Spleen (tissue), 11 donors: ENCODE results near the gene ZC3H14. TPM values are rescaled to one million over a fixed set of nuclear protein-coding genes. Genes with fewer than 3 reads are reported as not detected.
"Not testable (repeated sequence)": the region's sequence is repeated elsewhere in the genome, so short reads cannot be mapped to it uniquely, and the experiment has no call there.

Experiments
- DNase-seq: peaks from one replicate; pipeline ENCODE4 v3.0.0-alpha.2; 2020
- H3K27ac ChIP-seq, 8 donors: fragments of 200-600 bp; sonication (generic) in 7 of 8; 1 replicate in 4 of 8; 2 replicates in 4 of 8; pipeline versions ENCODE4 v1.5.0 to v1.8.0; 2016 to 2021; ENCODE audit warnings: inconsistent platforms in 4 of 8, mild to moderate bottlenecking in 4 of 8, moderate library complexity in 1 of 8
- H3K27me3 ChIP-seq, 7 donors: fragments of 200-600 bp; sonication (generic) in 6 of 7; replicated peaks in 1 of 7; 1 replicate in 4 of 7; 2 replicates in 3 of 7; pipeline versions ENCODE4 v1.5.0 to v1.8.0; 2016 to 2021; ENCODE audit warnings: inconsistent platforms in 3 of 7, mild to moderate bottlenecking in 1 of 7
- H3K36me3 ChIP-seq, 6 donors: fragments of 200-600 bp; sonication (generic) in 5 of 6; 1 replicate in 4 of 6; 2 replicates in 2 of 6; pipeline versions ENCODE4 v1.5.0 to v1.8.0; 2016 to 2021; ENCODE audit warnings: inconsistent platforms in 2 of 6
- H3K4me1 ChIP-seq, 6 donors: fragments of 200-600 bp; sonication (generic) in 5 of 6; 1 replicate in 3 of 6; 2 replicates in 3 of 6; pipeline versions ENCODE4 v1.5.0 to v1.8.0; 2016 to 2021; ENCODE audit warnings: inconsistent platforms in 3 of 6
- H3K4me3 ChIP-seq, 8 donors: fragments of 200-600 bp; sonication (generic) in 7 of 8; 1 replicate in 4 of 8; 2 replicates in 4 of 8; pipeline versions ENCODE4 v1.5.0 to v1.8.0; 2016 to 2021; ENCODE audit warnings: inconsistent platforms in 4 of 8, mild to moderate bottlenecking in 4 of 8, moderate library complexity in 2 of 8
- H3K9me3 ChIP-seq, 8 donors: fragments of 200-600 bp; sonication (generic) in 7 of 8; 1 replicate in 4 of 8; 2 replicates in 4 of 8; pipeline versions ENCODE4 v1.5.0 to v1.8.0; 2016 to 2021; ENCODE audit warnings: inconsistent platforms in 4 of 8
- CTCF ChIP-seq, 11 experiments: fragments of 200-600 bp in 7 of 11; fragments of 450-650 bp in 4 of 11; sonication (generic) in 4 of 11; IDR thresholded peaks in 8 of 11; conservative IDR thresholded peaks in 3 of 11; 1 replicate in 7 of 11; 2 replicates in 4 of 11; pipeline versions ENCODE4 v1.4.0 to v1.8.0; 2016 to 2021; ENCODE audit warnings: antibody characterized with exemption in 11 of 11, inconsistent platforms in 4 of 11, mild to moderate bottlenecking in 1 of 11
- POLR2A ChIP-seq, 3 donors: fragments of 450-650 bp; IDR thresholded peaks; one replicate each; pipeline ENCODE4 v1.5.1; 2017; ENCODE audit warnings: antibody characterized with exemption in 3 of 3, mild to moderate bottlenecking in 1 of 3
- POLR2AphosphoS5 ChIP-seq, 3 donors: sonication (generic); formaldehyde crosslinking; IDR thresholded peaks; one replicate each; pipeline ENCODE4 v1.5.1; 2017; ENCODE audit warnings: antibody characterized with exemption in 3 of 3
- WGBS, 5 donors: extraction: QIAGEN DNeasy Blood & Tissue Kit in 3 of 5; methylation state at CpG; one replicate each; pipeline versions ENCODE4 v1.1.5 to v1.1.7; 2013 to 2018; 5-methylcytosine and 5-hydroxymethylcytosine counted together
- intact Hi-C: fragments of 100-400 bp; cut with DNase I; formaldehyde crosslinking; loops from one replicate; pipeline ENCODE4 v1.15.0; 2023; ENCODE audit warnings: low total_unique reads
- polyA plus RNA-seq, 3 donors: library from polyadenylated mRNA; stranded (reverse); fragments of 200-250 nt; gene quantifications; one replicate each; pipeline ENCODE4 v1.2.1, GENCODE V29; 2013
- total RNA-seq, 7 donors: library from RNA; depleted of rRNA in 3 of 7; stranded (reverse); fragments of >200 nt in 3 of 7; fragmentation: NEBNext Ultra II Directional in 4 of 7; extraction: Animal tissue kit (Norgen Biotek cat#: 25700) in 4 of 7; gene quantifications; one replicate each; pipeline versions ENCODE4 v1.1.0 to v1.2.1, GENCODE V29; 2016 to 2021
- donor health status: healthy with polysubstance abuse.
- donor health status: DM: no; HTN: no; CAD: no; lungs with moderate emphysema.
- donor health status: DM: no; HTN: no; CAD: no.
- donor health status: Bipolar disorder and iron deficiency.
- donor health status: healthy.
- donor health status: DM: no; HTN: no; CAD: no.
- donor health status: DM: yes; HTN: yes; CAD: no.

ZC3H14 gene
- total and polyA plus RNA-seq, 10 donors = 12.6 to 78.5 (median 41.4) TPM

DNA sequence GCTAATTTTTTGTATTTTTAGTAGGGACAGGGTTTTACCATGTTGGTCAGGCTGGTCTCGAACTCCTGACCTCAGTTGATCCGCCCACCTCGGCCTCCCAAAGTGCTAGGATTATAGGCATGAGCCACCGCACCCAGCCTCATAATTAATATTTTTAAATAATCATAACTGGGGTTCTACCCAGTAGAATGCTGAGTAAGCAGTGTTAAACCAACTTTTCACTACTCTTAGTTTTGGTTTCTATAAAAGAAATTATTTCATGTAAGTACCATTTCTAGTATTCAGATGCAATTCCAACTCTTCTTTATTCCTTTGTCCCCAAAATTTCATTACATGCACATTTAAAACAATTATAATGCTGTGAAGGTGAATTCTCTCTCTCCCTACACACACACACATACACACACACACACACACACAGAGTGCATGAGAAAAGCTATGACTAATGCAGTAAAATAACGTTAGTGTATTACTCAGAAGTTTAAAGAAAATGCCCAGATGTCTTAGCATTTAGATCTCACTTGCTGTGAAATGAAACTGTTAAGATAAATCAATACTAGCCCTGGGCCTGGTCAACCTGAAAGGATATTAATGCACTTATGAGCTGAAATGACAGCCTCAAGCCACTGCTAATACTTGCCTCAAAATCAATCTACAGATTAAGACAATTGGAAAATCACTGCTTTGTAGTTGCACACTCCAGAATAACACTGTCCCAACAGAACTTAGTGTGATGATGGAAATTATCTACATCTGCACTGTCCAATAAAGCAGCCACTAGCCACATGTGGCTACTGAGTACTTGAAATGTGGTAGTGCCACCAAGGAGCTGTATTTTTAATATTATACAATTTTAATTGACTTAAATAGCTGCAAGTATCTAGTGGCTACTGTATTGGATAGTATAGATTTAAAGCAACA, 44.0 kb upstream of the ZC3H14 start:
- no peak for TF ChIP-seq POLR2AphosphoS5 (IDR thresholded peaks at IDR 0.05)
- TF ChIP-seq CTCF (IDR thresholded peaks at IDR 0.05 in 8 of 11, conservative IDR thresholded peaks at IDR 0.05 in 3 of 11) = no peak
- TF ChIP-seq POLR2A (IDR thresholded peaks at IDR 0.05) = no peak
- Histone ChIP-seq H3K36me3 (no peaks in the 10 kb centered on the region), H3K27ac (no peak overlapping the region), H3K4me3 (no peak overlapping the region), H3K4me1 (no peaks in the 10 kb centered on the region), H3K9me3 (no peaks in the 10 kb centered on the region), H3K27me3 (peaks cover 0 to 5% (median 0%) of the 10 kb centered on the region in 7 donors)
- 66 to 90% (median 78%) methylated on average over 5 of the region's 5 CpGs for WGBS, 5 donors
- DNase-seq = no peak
- intact Hi-C loops = no loop called here

DNA sequence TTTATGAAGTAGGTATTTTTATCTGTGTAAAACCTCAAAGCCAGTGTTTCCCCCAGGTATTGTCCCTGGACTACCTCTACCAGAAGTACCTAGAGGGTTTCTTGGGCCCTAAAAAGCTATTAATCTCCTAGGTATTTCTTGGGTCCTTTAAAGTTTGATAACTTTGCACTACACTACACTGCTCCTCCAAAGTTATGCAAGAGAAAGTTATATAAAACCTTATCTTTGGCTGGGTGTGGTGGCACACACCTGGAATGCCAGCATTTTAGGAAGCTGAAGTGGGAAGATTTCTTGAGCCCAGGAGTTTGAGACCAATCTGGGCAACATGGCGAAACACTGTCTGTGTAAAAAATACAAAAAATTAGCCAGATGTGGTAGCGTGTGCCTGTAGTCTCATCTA, 42.9 kb upstream of the ZC3H14 start:
- H3K36me3 ChIP-seq = no peaks in the 10 kb centered on the region
- H3K9me3 ChIP-seq = no peaks in the 10 kb centered on the region
- TF ChIP-seq CTCF (IDR thresholded peaks at IDR 0.05 in 8 of 11, conservative IDR thresholded peaks at IDR 0.05 in 3 of 11) (no peak), POLR2AphosphoS5 (IDR thresholded peaks at IDR 0.05) (no peak), POLR2A (IDR thresholded peaks at IDR 0.05) (no peak)
- no peak overlapping the region for H3K4me3 ChIP-seq
- H3K27me3 ChIP-seq = no peaks in the 10 kb centered on the region
- DNase-seq = no peak
- intact Hi-C loops = no loop called here
- H3K4me1 ChIP-seq = no peaks in the 10 kb centered on the region
- 90 to 97% (median 95%) methylated on average over 2 of the region's 2 CpGs for WGBS, 5 donors
- H3K27ac ChIP-seq = no peak overlapping the region

- no peak for DNase-seq
- intact Hi-C loops = no loop called here
- no peak overlapping the region for H3K4me3 ChIP-seq
- TF ChIP-seq CTCF (IDR thresholded peaks at IDR 0.05 in 8 of 11, conservative IDR thresholded peaks at IDR 0.05 in 3 of 11) (no peak), POLR2AphosphoS5 (IDR thresholded peaks at IDR 0.05) (no peak), POLR2A (IDR thresholded peaks at IDR 0.05) (no peak)
- H3K27ac ChIP-seq = no peak overlapping the region
- H3K4me1 ChIP-seq = no peaks in the 10 kb centered on the region
- H3K27me3 ChIP-seq = no peaks in the 10 kb centered on the region
- no peaks in the 10 kb centered on the region for H3K36me3 ChIP-seq
- 63 to 100% (median 86%) methylated on average over 3 of the region's 3 CpGs for WGBS, 5 donors
- H3K9me3 ChIP-seq = no peaks in the 10 kb centered on the region
Observed at GRCh38 chr14:88521818-88522217, 41.0 kb upstream of the ZC3H14 start.

DNA sequence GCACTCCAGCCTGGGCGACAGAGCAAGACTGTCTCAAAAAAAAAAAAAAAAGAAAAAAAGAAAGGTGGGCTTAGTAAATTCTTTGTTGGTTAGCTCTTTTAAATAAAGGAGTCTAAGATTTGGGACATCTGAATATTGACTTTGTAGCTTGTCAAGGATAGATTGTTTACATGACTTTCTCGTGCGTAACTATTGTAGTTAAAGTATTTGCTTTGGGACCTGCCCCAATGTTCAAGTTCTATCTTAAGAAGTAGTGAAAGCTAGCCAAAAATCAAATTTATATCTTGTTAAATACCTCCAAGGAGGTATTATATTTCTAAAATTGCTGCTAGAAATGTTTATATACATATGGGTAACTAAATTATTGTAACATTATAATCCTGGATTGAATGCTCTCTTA, 40.4 kb upstream of the ZC3H14 start:
- Histone ChIP-seq H3K36me3 (no peaks in the 10 kb centered on the region), H3K4me3 (no peak overlapping the region), H3K9me3 (no peaks in the 10 kb centered on the region), H3K27ac (no peak overlapping the region), H3K27me3 (no peaks in the 10 kb centered on the region), H3K4me1 (no peaks in the 10 kb centered on the region)
- 91 to 99% (median 95%) methylated on average over 3 of the region's 3 CpGs for WGBS, 5 donors
- intact Hi-C loops = no loop called here
- TF ChIP-seq POLR2A (IDR thresholded peaks at IDR 0.05) (no peak), POLR2AphosphoS5 (IDR thresholded peaks at IDR 0.05) (no peak), CTCF (IDR thresholded peaks at IDR 0.05 in 8 of 11, conservative IDR thresholded peaks at IDR 0.05 in 3 of 11) (no peak)
- no peak for DNase-seq

DNA sequence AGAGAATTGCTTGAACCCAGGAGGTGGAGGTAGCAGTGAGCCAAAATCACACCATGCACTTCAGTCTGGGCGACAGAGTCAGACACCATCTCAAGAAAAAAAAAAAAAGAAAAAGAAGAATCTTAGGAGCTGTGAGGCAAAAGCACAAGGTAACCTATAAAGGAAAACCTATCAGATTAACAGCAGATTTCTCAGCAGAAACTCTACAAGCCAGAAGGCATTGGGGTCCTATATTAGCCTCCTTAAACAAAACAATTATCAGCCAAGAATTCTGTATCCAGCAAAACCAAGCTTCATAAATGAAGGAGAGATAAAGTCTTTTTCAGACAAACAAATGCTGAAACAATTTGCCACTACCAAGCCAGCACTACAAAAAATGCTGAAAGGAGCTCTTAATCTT, 32.9 kb upstream of the ZC3H14 start:
- DNase-seq, H3K27ac ChIP-seq, intact Hi-C loops, H3K4me1 ChIP-seq, H3K4me3 ChIP-seq, H3K36me3 ChIP-seq, H3K27me3 ChIP-seq: not testable (repeated sequence)
- H3K9me3 ChIP-seq = peaks cover 0 to 20% (median 10%) of the 10 kb centered on the region in 8 donors
- WGBS, 5 donors = 71 to 100% (median 100%) methylated on average over 1 of the region's 1 CpG
